HT-29 (cell line): ENCODE measurements around the gene LRSAM1. TPM values are rescaled to one million over a fixed set of nuclear protein-coding genes. Genes with fewer than 3 reads are reported as not detected.

Experiments used
- DNase-seq: peaks from one replicate; pipeline ENCODE4 v3.0.0-alpha.2; 2015; ENCODE audit warnings: low spot score
- total RNA-seq: library from RNA; depleted of rRNA; stranded (reverse); fragments of >200 nt; shearing (Covaris generic); gene quantifications from 2 replicates; pipeline ENCODE4 v1.2.3, GENCODE V29; 2014; rRNA removed

The LRSAM1 gene
- total RNA-seq, result 14.9 and 20.6 TPM in 2 replicates

DNA sequence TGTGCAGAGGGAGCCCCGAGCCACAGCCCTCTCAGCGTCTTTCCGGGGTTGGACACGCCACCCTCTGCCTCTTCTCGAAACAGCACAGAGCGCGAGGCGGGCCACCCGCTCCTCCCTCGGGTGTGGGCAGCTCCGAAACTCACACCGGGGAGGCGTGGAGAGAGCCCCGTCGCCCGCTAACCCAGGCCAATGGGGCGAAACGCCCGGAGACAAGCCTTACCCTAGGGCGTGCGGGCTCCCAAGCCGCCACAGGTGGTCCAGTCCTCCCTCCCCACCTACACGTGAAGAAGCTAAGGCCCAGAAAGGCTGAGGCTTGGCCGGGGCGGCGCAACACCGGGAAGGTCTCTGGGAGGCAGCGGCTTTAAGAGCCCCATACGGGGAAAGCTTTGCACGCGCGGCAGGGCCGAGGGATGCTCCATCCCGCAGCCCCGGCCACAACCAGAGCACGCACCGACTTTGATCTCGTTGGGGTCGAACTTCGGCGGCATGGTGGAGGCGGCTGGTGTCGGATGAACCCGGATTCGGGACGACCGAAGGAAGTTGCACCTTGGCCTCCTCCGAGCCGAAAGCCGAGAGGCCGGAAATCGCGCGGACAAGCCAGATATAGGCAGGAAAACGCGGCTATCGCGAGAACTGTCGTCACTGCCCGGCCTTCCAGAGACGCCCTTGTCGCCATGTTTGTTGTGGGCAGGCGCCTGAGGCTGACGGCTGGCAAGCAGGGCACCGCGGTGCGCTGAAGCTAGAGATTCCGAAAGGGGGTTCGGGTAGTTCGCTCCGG, at the start of gene LRSAM1, which contains the start of gene RPL12:
TSS of gene LRSAM1 (plus strand) at position 681 of the 778 bp plus-strand sequence. CDS start 3,018 bp downstream, outside the sequence.
TSS of gene RPL12 (minus strand) at position 577 of the 778 bp plus-strand sequence. CDS start at position 488, 89 bp downstream.
- peak; percentile 98 for DNase-seq

GRCh38 chr9:127402401-127403090, 48.8 kb upstream of the LRSAM1 start:
- no peak for DNase-seq

GRCh38 chr9:127403507-127404192, 47.7 kb upstream of the LRSAM1 start:
- DNase-seq, result no peak

DNA sequence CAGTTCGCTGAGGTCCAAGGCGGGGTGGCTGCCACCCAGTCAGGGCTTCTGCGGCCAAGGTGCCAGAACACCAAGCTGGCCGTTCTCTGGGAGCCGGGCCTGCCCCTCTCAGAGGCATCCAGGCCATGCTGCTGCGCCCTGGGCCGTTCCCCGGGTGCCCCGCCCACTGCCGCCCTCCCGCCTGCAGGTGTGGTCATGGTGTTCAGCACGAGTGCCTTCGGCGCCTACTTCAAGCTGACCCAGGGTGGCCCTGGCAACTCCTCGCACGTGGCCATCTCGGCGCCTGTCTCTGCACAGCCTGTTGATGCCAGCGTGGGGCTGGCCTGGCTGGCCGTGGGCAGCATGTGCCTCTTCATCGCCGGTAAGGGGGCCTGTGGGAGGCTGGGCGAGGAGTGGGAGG, 46.7 kb upstream of the LRSAM1 start:
- DNase-seq, result no peak

DNA sequence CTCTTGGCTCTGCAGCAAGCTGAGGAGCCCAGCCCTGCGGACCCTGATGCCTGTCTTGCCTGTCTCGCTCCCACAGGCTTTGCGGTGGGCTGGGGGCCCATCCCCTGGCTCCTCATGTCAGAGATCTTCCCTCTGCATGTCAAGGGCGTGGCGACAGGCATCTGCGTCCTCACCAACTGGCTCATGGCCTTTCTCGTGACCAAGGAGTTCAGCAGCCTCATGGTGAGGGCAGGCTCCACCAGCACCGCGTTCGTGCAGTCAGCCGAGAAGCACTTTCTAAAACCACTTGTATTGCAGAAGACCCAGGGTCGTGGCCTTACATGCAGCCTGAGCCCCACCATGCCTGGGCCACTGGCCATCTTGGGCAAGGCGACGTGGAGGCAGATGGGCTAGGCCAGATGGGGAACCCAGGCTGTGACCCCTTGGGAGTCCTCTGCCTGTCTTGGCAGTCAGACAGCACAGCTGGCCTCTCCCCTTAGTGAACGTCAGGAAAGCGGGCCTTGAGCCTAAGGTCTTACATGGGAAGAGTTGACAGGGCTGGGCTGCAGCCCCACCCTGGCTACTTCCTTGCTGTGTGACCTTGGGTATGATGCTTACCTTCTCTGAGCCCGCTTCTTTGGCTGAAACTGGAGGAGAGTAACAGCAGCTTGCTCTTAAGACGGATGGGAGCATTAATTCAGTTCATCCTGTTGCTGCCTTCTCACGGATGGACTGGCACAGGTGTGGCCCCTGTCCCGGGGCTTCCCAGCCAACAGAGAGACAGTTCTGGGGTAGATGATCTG, 45.8 kb upstream of the LRSAM1 start:
- DNase-seq, result no peak

DNA sequence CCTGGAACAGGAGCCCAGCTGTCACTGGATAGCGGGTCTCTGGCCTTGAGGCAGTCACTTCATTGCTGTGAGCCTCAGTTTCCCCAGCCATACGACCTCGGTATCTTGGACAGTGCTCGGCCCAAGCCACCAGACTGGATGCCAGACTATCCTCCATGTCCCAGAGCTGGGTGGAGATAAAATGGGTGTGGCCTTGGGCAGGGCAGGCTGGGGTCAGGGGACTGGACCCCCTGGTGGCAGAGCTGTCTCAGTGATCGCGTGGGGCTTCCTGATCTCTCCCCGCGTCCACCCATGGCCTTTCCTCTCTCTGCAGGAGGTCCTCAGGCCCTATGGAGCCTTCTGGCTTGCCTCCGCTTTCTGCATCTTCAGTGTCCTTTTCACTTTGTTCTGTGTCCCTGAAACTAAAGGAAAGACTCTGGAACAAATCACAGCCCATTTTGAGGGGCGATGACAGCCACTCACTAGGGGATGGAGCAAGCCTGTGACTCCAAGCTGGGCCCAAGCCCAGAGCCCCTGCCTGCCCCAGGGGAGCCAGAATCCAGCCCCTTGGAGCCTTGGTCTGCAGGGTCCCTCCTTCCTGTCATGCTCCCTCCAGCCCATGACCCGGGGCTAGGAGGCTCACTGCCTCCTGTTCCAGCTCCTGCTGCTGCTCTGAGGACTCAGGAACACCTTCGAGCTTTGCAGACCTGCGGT, 44.4 kb upstream of the LRSAM1 start:
- no peak for DNase-seq

GRCh38 chr9:127407492-127407843, 43.8 kb upstream of the LRSAM1 start:
- DNase-seq, result no peak

GRCh38 chr9:127411122-127411521, 40.2 kb upstream of the LRSAM1 start:
- no peak for DNase-seq

DNA sequence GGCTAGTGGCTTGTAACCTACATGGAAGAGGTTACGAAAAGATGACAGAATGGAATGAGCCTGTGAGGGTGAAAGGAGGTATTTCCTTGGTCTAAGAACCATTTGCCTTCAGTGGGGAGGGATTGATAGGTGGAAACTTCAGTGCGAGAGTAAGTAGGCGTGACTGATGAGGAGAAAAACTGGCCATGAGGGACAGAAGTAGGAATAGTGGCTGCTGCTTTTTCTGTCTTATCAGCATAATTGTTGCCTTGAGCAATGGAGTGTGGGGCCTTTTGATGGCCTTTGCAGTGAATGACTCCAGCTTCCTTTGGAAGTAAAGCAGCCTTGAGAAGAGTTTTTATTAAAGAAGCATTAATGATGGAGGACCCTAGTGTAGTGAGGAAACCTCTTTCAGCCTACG, 36.2 kb upstream of the LRSAM1 start:
- DNase-seq, result no peak

DNA sequence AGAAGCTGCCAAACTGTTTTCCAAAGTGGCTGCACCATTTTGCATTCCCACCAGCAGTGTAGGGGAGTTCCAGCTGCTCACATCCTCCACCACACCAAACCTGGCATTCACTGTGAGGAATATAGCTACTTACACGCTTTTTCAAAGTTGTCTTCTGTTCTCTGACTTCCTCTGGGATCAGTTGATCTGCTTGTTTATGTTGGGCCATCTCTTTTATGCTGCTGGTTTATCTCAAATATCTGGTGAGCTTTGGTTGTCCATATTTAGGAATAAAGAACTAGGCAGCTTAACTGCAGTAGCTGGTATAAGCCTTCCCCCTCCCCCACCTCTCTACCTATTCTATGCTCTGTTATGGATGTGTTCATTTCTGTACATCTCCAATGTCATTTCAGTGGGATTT, 35.7 kb upstream of the LRSAM1 start:
- no peak for DNase-seq

DNA sequence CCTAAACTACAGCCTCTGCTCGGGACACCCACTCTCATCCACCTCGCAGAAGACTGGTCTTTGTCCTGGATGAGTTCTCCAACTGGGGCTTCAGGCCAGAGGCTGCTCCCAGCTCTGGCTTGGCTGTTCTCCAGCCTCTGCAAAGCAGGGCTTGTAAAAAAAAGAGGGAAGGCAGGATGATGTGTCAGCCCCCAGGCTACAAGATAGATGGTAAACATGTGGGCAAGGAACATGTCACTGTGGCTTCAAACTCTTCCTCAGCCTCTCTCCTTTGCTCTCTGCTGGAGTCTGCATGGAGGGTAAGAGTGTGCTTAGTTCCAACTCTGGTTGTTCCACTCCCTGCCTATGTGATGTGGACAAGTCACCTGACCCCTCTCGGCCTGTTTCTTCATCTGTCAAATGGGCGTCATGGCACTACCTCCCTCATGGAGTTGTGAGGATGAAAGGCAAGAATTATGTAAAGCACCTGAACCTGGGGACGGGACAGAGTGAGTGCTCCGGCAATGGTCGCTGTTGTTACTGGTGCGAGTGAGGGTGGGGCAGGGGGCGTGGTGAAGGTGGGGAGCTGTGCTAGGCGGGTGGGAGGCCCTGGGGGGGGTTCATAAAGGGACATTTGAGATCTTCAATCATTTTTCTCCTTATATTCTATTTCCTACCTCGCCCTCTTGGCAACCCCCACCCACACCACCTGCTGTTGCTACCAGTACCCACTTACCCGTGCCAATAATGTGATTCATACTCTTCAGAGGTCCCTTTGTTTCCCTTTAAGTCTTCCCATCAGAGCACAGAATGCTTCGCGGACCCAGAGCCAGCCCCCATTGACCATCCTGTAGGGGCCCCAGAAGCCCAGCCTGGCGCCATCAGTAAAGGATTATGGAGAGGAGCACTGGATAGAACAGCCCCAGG, 33.9 kb upstream of the LRSAM1 start:
- no peak for DNase-seq

- DNase-seq, result no peak
Measured at GRCh38 chr9:127418037-127418471, 33.3 kb upstream of the LRSAM1 start.

GRCh38 chr9:127419348-127419747, 32.0 kb upstream of the LRSAM1 start:
- no peak for DNase-seq

GRCh38 chr9:127421057-127421456, 30.3 kb upstream of the LRSAM1 start:
- DNase-seq, result no peak

- no peak for DNase-seq
Measured at GRCh38 chr9:127422133-127422782, 29.1 kb upstream of the LRSAM1 start.

DNA sequence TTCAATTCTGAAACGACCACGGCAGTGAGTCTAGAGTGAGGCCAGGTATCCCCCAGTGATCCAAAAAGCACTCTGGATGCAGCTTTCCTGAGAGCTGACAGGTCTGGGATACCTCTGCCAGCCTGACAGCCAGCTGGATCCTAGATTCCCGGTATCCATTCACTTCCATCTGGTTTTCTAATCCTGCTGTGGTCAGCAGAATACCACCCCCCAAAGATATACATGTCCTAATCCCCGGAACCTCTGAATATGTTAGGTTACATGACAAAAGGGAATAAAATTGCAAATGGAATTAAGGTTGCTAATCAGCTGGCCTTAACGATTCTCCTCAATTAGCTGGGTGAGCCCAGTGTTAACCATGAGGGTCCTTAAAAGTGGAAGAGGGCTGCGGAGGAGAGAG, 28.5 kb upstream of the LRSAM1 start:
- DNase-seq, result no peak

DNA sequence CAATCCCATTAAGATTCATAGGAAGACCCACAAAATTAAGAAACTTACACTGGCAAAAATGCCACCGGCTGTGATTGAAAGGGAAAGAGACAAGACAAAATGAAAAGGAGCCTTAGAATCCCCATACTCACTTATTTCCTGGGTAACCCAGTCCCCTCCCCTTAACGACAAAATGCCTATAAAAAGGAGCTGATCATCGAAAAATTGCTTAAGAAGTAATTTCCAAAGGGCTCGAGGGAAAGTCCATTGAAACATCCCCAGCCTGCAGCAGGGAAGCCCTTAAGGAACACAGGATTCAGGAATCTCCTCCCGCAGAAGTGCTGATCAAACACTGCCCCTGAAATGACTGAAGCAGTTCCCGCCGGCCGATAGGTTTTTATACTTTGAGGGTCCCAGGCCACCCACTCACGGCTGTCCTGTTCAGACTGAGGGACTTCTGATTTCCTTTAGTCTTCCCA, 27.8 kb upstream of the LRSAM1 start:
- peak; percentile 13 for DNase-seq

DNA sequence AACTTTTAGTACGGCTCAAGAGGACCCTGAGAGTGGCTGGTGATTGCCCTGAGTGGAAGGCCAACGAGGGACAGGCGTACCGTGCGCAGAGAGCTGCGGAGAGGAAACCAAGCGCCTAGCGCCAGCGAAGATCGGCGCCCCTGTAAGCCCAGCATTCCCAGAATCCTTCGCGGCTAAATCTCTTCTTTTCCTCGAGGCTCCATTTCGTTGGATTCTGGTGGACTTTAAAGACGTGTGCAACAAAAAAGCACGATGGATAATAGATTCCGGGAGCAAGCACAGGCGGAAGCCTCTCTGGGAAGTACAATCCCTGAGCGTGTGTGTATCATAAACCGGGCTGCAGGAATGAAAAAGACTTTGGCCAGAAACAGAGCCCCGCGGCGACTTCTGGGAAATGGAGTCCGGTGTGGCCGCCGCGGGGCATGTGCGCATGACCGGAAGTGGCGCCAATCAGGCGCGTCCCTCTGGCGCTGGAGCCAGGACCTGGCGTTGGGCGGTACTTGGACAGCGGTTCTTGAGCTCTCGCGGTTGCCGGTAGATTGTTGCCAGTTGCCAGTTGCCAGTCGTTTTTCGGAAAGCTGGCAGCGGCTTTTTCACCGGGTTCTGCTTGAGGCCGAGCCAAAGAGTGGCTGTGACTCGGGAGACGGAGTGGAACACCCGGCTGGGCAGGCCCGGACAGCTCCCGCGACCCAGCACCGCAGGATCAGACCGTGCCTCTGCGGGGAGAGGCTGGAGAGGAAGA, 27.2 kb upstream of the LRSAM1 start, which contains the start of gene ZNF79:
TSS of gene ZNF79 (plus strand) at position 449 of the 742 bp plus-strand sequence. CDS start 406 bp downstream, outside the sequence.
- DNase-seq, result peak; percentile 93
